Natural killer cell treated with Interleukin-12 subunit alpha and Interleukin-12 subunit beta and Interleukin-15 and Interleukin-18, amount 100 ng/mL, for 72 hours (primary cell): ENCODE measurements around the gene NINJ2. TPM values are rescaled to one million over a fixed set of nuclear protein-coding genes. Genes with fewer than 3 reads are reported as not detected.

Source experiments
- ATAC-seq, 2 donors: fragments of 150-1000 bp; cut with Tn5 transposase in 1 of 2; sonication (Bioruptor Pico), chemical (Tn5 transposase) in 1 of 2; 2 replicates each; pipeline ENCODE4 v1.10.0; 2021
- DNase-seq: peaks from one replicate; pipeline ENCODE4 v3.0.0; 2022; ENCODE audit warnings: low spot score
- H3K27ac Mint-ChIP-seq, 2 donors: 1 replicate in 1 of 2; 2 replicates in 1 of 2; pipeline ENCODE4 v1.8.0; 2022; ENCODE audit warnings: mixed read lengths in 2 of 2, mild to moderate bottlenecking in 1 of 2, moderate library complexity in 1 of 2
- H3K27me3 Mint-ChIP-seq, 2 donors: 1 replicate in 1 of 2; 2 replicates in 1 of 2; pipeline ENCODE4 v1.8.0; 2022; ENCODE audit warnings: mixed read lengths in 2 of 2
- H3K36me3 Mint-ChIP-seq: one replicate; pipeline ENCODE4 v1.8.0; 2022; ENCODE audit warnings: mixed read lengths
- H3K4me1 Mint-ChIP-seq, 2 donors: 1 replicate in 1 of 2; 2 replicates in 1 of 2; pipeline ENCODE4 v1.8.0; 2022; ENCODE audit warnings: low read depth in 2 of 2, mixed read lengths in 2 of 2, mild to moderate bottlenecking in 1 of 2
- H3K4me3 Mint-ChIP-seq: one replicate; pipeline ENCODE4 v1.8.0; 2022; ENCODE audit warnings: mixed read lengths
- H3K9me3 Mint-ChIP-seq: 2 replicates; pipeline ENCODE4 v1.8.0; 2022; ENCODE audit warnings: mixed read lengths
- total RNA-seq, 2 donors: library from RNA; stranded (reverse); gene quantifications; one replicate each; pipeline ENCODE4 v1.2.3, GENCODE V29; 2022

Gene NINJ2
- total RNA-seq, 2 donors from 2014 or later = 8.6 to 15.3 TPM

GRCh38 chr12:576615-577110, 86.6 kb downstream of the NINJ2 start:
- no peak for ATAC-seq
- no peak for DNase-seq
- no peaks in the 10 kb centered on the region for H3K9me3 Mint-ChIP-seq
- H3K4me1 Mint-ChIP-seq = peaks cover 19 to 21% of the 10 kb centered on the region in 2 donors
- no peaks in the 10 kb centered on the region for H3K36me3 Mint-ChIP-seq
- peak overlapping the region; percentile 34 for H3K4me3 Mint-ChIP-seq
- no peaks in the 10 kb centered on the region for H3K27me3 Mint-ChIP-seq
- peak overlapping the region; percentile 35 to 68 for H3K27ac Mint-ChIP-seq

- no peaks in the 10 kb centered on the region for H3K27me3 Mint-ChIP-seq
- H3K4me3 Mint-ChIP-seq = peak overlapping the region; percentile 53
- H3K36me3 Mint-ChIP-seq = no peaks in the 10 kb centered on the region
- peaks cover 19 to 26% of the 10 kb centered on the region in 2 donors for H3K4me1 Mint-ChIP-seq
- no peaks in the 10 kb centered on the region for H3K9me3 Mint-ChIP-seq
- DNase-seq (peak; percentile 90), ATAC-seq (peak; percentile 93 to 94)
- peak overlapping the region; percentile 35 to 68 for H3K27ac Mint-ChIP-seq
Observed at GRCh38 chr12:575948-576614, 87.2 kb downstream of the NINJ2 start.

GRCh38 chr12:575129-575502, 88.1 kb downstream of the NINJ2 start:
- Mint-ChIP-seq H3K36me3 (no peaks in the 10 kb centered on the region), H3K9me3 (no peaks in the 10 kb centered on the region), H3K27me3 (no peaks in the 10 kb centered on the region), H3K4me3 (no peak overlapping the region), H3K4me1 (peaks cover 19 to 26% of the 10 kb centered on the region in 2 donors), H3K27ac (peak overlapping the region in 1 of 2 donors; percentile 67)
- ATAC-seq (no peak), DNase-seq (no peak)

GRCh38 chr12:574475-575128, 88.6 kb downstream of the NINJ2 start:
- Mint-ChIP-seq H3K9me3 (no peaks in the 10 kb centered on the region), H3K27me3 (no peaks in the 10 kb centered on the region), H3K36me3 (no peaks in the 10 kb centered on the region), H3K4me3 (no peak overlapping the region), H3K4me1 (peaks cover 22 to 29% of the 10 kb centered on the region in 2 donors), H3K27ac (peak overlapping the region in 1 of 2 donors; percentile 67)
- DNase-seq (no peak), ATAC-seq (no peak)

- Mint-ChIP-seq H3K27ac (no peak overlapping the region), H3K4me1 (peaks cover 23 to 34% of the 10 kb centered on the region in 2 donors), H3K36me3 (no peaks in the 10 kb centered on the region), H3K4me3 (no peak overlapping the region), H3K27me3 (no peaks in the 10 kb centered on the region), H3K9me3 (no peaks in the 10 kb centered on the region)
- DNase-seq (no peak), ATAC-seq (no peak)
Observed at GRCh38 chr12:573232-573631, 90.0 kb downstream of the NINJ2 start.

- H3K27ac Mint-ChIP-seq = peak overlapping the region in 1 of 2 donors; percentile 78
- DNase-seq (no peak), ATAC-seq (peak; percentile 61 to 70)
- peaks cover 23 to 35% of the 10 kb centered on the region in 2 donors for H3K4me1 Mint-ChIP-seq
- H3K36me3 Mint-ChIP-seq = no peaks in the 10 kb centered on the region
- no peaks in the 10 kb centered on the region for H3K9me3 Mint-ChIP-seq
- no peak overlapping the region for H3K4me3 Mint-ChIP-seq
- H3K27me3 Mint-ChIP-seq = no peaks in the 10 kb centered on the region
Observed at GRCh38 chr12:572532-572899, 90.7 kb downstream of the NINJ2 start.

GRCh38 chr12:571795-572531, 91.3 kb downstream of the NINJ2 start:
- Mint-ChIP-seq H3K4me1 (peaks cover 21 to 38% of the 10 kb centered on the region in 2 donors), H3K27me3 (no peaks in the 10 kb centered on the region), H3K9me3 (no peaks in the 10 kb centered on the region), H3K4me3 (no peak overlapping the region), H3K36me3 (no peaks in the 10 kb centered on the region), H3K27ac (peak overlapping the region; percentile 18 to 78)
- ATAC-seq (no peak), DNase-seq (no peak)

GRCh38 chr12:570921-571794, 92.1 kb downstream of the NINJ2 start:
- no peak for ATAC-seq

GRCh38 chr12:570435-570920, 92.8 kb downstream of the NINJ2 start:
- H3K36me3 Mint-ChIP-seq = no peaks in the 10 kb centered on the region
- no peaks in the 10 kb centered on the region for H3K9me3 Mint-ChIP-seq
- H3K4me1 Mint-ChIP-seq = peaks cover 18 to 42% of the 10 kb centered on the region in 2 donors
- ATAC-seq (no peak), DNase-seq (no peak)
- no peak overlapping the region for H3K27ac Mint-ChIP-seq
- H3K27me3 Mint-ChIP-seq = no peaks in the 10 kb centered on the region
- no peak overlapping the region for H3K4me3 Mint-ChIP-seq

More at GRCh38 chr12:570921-571794, 92.1 kb downstream of the NINJ2 start:
- Mint-ChIP-seq H3K9me3 (no peaks in the 10 kb centered on the region), H3K27me3 (no peaks in the 10 kb centered on the region), H3K27ac (peak overlapping the region in 1 of 2 donors; percentile 18), H3K4me1 (peaks cover 15 to 39% of the 10 kb centered on the region in 2 donors), H3K4me3 (peak overlapping the region; percentile 10), H3K36me3 (no peaks in the 10 kb centered on the region)
- DNase-seq = no peak

GRCh38 chr12:569803-570434, 93.3 kb downstream of the NINJ2 start:
- H3K4me1 Mint-ChIP-seq = peaks cover 24 to 45% of the 10 kb centered on the region in 2 donors
- H3K4me3 Mint-ChIP-seq = peak overlapping the region; percentile 79
- no peak overlapping the region for H3K27ac Mint-ChIP-seq
- H3K9me3 Mint-ChIP-seq = no peaks in the 10 kb centered on the region
- DNase-seq (peak; percentile 86), ATAC-seq (peak; percentile 90)
- no peaks in the 10 kb centered on the region for H3K36me3 Mint-ChIP-seq
- no peaks in the 10 kb centered on the region for H3K27me3 Mint-ChIP-seq

GRCh38 chr12:569091-569676, 94.1 kb downstream of the NINJ2 start:
- ATAC-seq = no peak
- no peaks in the 10 kb centered on the region for H3K9me3 Mint-ChIP-seq
- no peaks in the 10 kb centered on the region for H3K36me3 Mint-ChIP-seq
- no peak for DNase-seq
- H3K4me3 Mint-ChIP-seq = peak overlapping the region; percentile 32
- no peaks in the 10 kb centered on the region for H3K27me3 Mint-ChIP-seq
- H3K27ac Mint-ChIP-seq = no peak overlapping the region
- H3K4me1 Mint-ChIP-seq = peaks cover 28 to 47% of the 10 kb centered on the region in 2 donors

GRCh38 chr12:568486-568885, 94.8 kb downstream of the NINJ2 start:
- Mint-ChIP-seq H3K4me1 (peaks cover 35 to 54% of the 10 kb centered on the region in 2 donors), H3K27ac (peak overlapping the region in 1 of 2 donors; percentile 1)
- no peak for ATAC-seq

More at GRCh38 chr12:568486-568885, 94.8 kb downstream of the NINJ2 start:
- no peaks in the 10 kb centered on the region for H3K27me3 Mint-ChIP-seq
- H3K36me3 Mint-ChIP-seq = no peaks in the 10 kb centered on the region
- DNase-seq = no peak
- no peak overlapping the region for H3K4me3 Mint-ChIP-seq
- H3K9me3 Mint-ChIP-seq = no peaks in the 10 kb centered on the region
